NB4 (cell line): Measurements from ENCODE around the gene DENND1A.

Source experiments
- POLR2A ChIP-seq: IDR thresholded peaks from 2 replicates; pipeline ENCODE4 v1.6.1; 2011; ENCODE audit warnings: mild to moderate bottlenecking; ENCODE audit not compliant: insufficient read length; ENCODE audit errors: extremely low read depth
- TF ChIP-seq, protein P1 (sequence below): IDR thresholded peaks from one replicate; pipeline ENCODE4 v1.5.1; 2012; ENCODE audit warnings: low read depth, low read length

DNA sequence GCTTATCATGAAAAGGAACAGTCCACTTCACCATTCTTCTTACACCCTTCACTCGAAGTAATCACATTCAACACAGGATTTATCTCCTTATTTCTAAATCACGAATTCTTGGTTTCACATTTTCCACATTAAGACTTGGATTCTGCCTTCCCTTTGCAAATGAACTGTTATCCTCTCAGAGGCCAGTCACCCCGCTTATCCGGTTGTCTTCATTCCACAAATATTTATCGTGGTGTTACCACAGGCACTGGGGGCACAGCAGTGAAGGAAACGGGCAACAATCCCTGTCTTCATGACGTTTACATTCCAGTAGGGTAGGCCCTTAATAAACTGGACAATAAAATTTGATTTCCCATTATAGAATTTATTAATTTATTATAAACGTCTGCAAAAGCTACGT is 284.2 kb downstream of the DENND1A start:
- TF ChIP-seq, protein P1, sequence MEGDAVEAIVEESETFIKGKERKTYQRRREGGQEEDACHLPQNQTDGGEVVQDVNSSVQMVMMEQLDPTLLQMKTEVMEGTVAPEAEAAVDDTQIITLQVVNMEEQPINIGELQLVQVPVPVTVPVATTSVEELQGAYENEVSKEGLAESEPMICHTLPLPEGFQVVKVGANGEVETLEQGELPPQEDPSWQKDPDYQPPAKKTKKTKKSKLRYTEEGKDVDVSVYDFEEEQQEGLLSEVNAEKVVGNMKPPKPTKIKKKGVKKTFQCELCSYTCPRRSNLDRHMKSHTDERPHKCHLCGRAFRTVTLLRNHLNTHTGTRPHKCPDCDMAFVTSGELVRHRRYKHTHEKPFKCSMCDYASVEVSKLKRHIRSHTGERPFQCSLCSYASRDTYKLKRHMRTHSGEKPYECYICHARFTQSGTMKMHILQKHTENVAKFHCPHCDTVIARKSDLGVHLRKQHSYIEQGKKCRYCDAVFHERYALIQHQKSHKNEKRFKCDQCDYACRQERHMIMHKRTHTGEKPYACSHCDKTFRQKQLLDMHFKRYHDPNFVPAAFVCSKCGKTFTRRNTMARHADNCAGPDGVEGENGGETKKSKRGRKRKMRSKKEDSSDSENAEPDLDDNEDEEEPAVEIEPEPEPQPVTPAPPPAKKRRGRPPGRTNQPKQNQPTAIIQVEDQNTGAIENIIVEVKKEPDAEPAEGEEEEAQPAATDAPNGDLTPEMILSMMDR: no peak
- TF ChIP-seq POLR2A: no peak
